DOHH2 (cell line): ENCODE data around the gene ELK4.

Source experiments
- CTCF ChIP-seq: fragments of 200-600 bp; sonication (generic); IDR thresholded peaks from one replicate; pipeline ENCODE4 v1.5.1; 2014; ENCODE audit warnings: antibody characterized with exemption, mild to moderate bottlenecking, low read depth, low read length; ENCODE audit not compliant: poor library complexity, severe bottlenecking
- EZH2phosphoT487 ChIP-seq: fragments of 200-600 bp; sonication (generic); IDR thresholded peaks from 2 replicates; pipeline ENCODE4 v1.6.1; 2017; ENCODE audit warnings: borderline replicate concordance, mild to moderate bottlenecking, antibody characterized with exemption, low read length, moderate library complexity, mixed read lengths

DNA sequence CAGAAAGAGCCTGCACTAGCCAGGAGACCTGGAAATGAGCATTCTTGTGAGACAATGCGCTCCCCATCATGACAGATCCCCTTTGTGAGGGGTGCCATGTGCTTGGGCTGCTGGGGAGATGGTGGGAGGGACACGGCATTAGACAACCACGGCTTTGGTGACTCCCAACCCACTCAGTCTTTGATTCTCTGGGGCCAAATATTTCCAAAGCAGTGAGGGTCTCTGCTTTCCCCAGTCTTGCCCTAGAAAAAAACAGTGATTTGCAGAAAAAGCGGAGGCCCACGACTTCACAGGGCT lies 38.3 kb upstream of the ELK4 start:
- no peak for TF ChIP-seq CTCF
- TF ChIP-seq EZH2phosphoT487 = no peak
